Activated T-helper 2 cell treated with anti-CD3 and anti-CD28 coated beads, Interferon-gamma antibody, Interleukin-2, Interleukin-4, amounts not matched to agents 10 μg/mL and 5 μg/mL and 100 μg/mL, durations not matched to agents 14 hours and 24 hours and 36 hours (primary cell): ENCODE data around the gene SEC61B. TPM values are rescaled to one million over a fixed set of nuclear protein-coding genes. Genes with fewer than 3 reads are reported as not detected.
A peak's percentile ranks its signal among the peaks of the same experiment; 100 is the strongest.
"Not testable (repeated sequence)": the region's sequence is repeated elsewhere in the genome, so short reads cannot be mapped to it uniquely, and the experiment has no call there.

Experiments used
- DNase-seq: peaks from one replicate; pipeline ENCODE4 v3.0.0; 2021; ENCODE audit warnings: low spot score
- H3K27ac Mint-ChIP-seq: one replicate; pipeline ENCODE4 v1.8.0; 2021; ENCODE audit warnings: mixed read lengths
- H3K27me3 Mint-ChIP-seq: one replicate; pipeline ENCODE4 v1.8.0; 2021; ENCODE audit warnings: low read depth, mixed read lengths
- H3K36me3 Mint-ChIP-seq: one replicate; pipeline ENCODE4 v1.8.0; 2021; ENCODE audit warnings: low read depth, mixed read lengths
- H3K4me1 Mint-ChIP-seq: one replicate; pipeline ENCODE4 v1.8.0; 2021; ENCODE audit warnings: low read depth, mixed read lengths
- H3K4me3 Mint-ChIP-seq: one replicate; pipeline ENCODE4 v1.8.0; 2021; ENCODE audit warnings: low read depth, mild to moderate bottlenecking, moderate library complexity, mixed read lengths
- H3K9me3 Mint-ChIP-seq: one replicate; pipeline ENCODE4 v1.8.0; 2021; ENCODE audit warnings: mixed read lengths
- intact Hi-C: fragments of 100-400 bp; cut with micrococcal nuclease; formaldehyde crosslinking; loops from one replicate; pipeline ENCODE4 v1.15.1; 2023
- total RNA-seq: library from RNA; stranded (reverse); gene quantifications from 2 replicates; pipeline ENCODE4 v1.2.3, GENCODE V29; 2022

The SEC61B gene
- total RNA-seq, 1 donor from 2014 or later, result 223 TPM

DNA sequence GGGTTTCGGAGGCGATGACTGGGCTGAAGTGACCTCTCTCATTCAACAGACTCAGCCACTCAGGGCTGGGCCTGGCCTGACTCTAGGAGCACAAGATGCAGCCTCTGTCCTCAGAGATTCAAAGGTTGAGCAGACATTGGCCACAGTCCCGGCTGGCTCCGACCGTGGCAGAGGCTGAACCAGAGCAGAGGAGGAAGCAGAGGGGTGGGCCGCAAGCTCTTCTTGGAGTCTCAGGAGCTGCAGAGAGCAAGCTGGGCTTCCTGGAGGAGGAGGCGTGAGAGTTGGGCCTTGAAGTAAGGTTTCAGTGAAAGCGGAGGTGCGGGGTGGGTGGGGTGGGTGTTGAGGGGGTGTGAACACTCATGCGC is 38.0 kb upstream of the SEC61B start:
- DNase-seq, result no peak
- no peak overlapping the region for H3K4me3 Mint-ChIP-seq
- H3K27me3 Mint-ChIP-seq, result peaks cover 7% of the 10 kb centered on the region
- intact Hi-C loops, result loop anchor here (1.0 to 10.0 kb wide), 6 partner anchors 38 to 1141 kb away; partner anchors contain the start of gene SEC61B
- peaks cover 2% of the 10 kb centered on the region for H3K36me3 Mint-ChIP-seq
- peaks cover 57% of the 10 kb centered on the region for H3K4me1 Mint-ChIP-seq
- H3K27ac Mint-ChIP-seq, result peak overlapping the region; percentile 79
- H3K9me3 Mint-ChIP-seq, result no peaks in the 10 kb centered on the region

DNA sequence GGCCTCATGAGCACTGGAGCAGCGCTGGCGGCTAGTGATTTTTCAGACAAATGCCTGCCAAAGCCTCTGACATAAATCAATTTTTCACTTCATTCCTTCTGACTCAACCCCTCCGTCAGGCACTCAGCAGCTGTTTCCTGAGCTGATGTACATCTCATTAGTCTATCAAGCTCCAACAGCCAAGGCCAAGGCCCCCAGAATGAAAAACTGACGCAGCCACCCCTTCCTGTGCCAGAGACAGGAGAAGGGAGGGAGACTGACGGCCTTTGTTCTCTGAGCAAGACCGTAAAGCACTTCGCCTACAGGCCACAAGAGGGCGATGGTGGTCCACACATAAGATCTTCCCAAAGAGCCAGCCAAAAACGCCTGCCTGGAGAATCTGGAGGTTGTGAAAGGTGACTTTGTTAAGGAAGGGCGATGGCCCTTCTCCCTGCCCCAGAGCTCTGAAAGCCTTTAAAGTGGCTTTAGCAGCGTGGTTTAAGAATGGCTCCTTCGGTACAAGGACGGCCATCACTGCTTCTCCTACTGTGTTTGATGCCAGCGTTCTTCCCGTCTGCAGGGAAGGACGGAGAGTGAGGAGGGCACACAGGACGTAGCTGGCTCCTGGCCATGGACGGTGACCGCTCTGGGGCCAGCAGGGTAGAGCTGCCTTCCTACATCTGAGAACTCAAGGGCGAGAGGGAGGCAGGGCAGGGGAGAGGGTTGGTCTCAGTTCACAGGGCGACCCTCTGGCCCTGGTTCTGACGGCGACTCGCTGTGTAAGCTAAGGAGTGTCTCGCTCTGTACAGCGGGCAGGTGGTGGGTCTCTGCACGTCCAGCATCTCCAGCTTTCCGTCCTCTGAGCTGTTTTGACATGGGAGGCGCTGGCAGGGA is 37.4 kb upstream of the SEC61B start:
- H3K4me3 Mint-ChIP-seq, result no peak overlapping the region
- intact Hi-C loops, result loop anchor here (1.0 to 10.0 kb wide), 6 partner anchors 38 to 1140 kb away; partner anchors contain the start of gene SEC61B
- peak overlapping the region; percentile 79 for H3K27ac Mint-ChIP-seq
- peaks cover 50% of the 10 kb centered on the region for H3K4me1 Mint-ChIP-seq
- no peaks in the 10 kb centered on the region for H3K9me3 Mint-ChIP-seq
- DNase-seq, result peak; percentile 62
- H3K27me3 Mint-ChIP-seq, result peaks cover 10% of the 10 kb centered on the region
- peaks cover 2% of the 10 kb centered on the region for H3K36me3 Mint-ChIP-seq

DNA sequence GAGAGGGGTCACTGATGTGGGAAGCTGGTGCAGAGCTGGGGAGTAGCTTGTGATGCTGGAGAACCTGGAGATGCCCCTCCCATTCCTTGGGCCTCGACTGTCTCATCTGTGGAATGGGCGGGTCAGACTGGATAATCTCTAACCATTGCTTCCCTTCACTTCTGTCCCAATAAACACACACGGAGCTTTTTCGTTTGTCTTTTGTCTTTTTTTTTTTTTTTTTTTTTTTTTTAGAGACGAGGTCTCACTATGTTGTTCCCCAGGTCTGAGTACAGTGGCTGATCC is 36.8 kb upstream of the SEC61B start:
- Mint-ChIP-seq H3K4me1 (peaks cover 46% of the 10 kb centered on the region), H3K27me3 (peaks cover 10% of the 10 kb centered on the region), H3K9me3 (no peaks in the 10 kb centered on the region), H3K27ac (no peak overlapping the region), H3K4me3 (no peak overlapping the region), H3K36me3 (peaks cover 2% of the 10 kb centered on the region)
- intact Hi-C loops, result loop anchor here (2.0 to 10.0 kb wide), 4 partner anchors 250 to 1140 kb away; no protein-coding TSS in a partner anchor
- no peak for DNase-seq

DNA sequence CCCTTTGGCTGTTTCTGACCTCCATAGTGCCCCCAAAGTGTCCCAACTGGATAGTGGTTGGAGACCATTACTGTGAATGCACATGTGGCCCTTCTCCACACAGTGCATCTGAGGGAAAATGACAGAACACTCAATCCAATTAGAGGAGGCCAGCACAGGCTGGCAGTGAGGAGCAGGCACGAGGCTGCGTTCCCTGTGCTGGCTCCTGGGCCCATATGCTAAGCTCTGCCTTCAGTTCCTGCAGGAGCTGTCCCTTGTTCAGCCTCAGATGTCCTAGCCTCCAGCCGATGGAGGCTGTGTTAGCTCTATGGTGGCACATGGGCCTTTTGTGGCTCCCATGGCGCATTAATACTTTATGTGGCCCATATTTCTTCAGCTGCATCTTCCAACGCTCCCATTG is 36.1 kb upstream of the SEC61B start:
- H3K4me3 Mint-ChIP-seq, result no peak overlapping the region
- peaks cover 39% of the 10 kb centered on the region for H3K4me1 Mint-ChIP-seq
- H3K36me3 Mint-ChIP-seq, result no peaks in the 10 kb centered on the region
- H3K9me3 Mint-ChIP-seq, result no peaks in the 10 kb centered on the region
- no peak overlapping the region for H3K27ac Mint-ChIP-seq
- intact Hi-C loops, result loop anchor here (2.0 to 10.0 kb wide), 4 partner anchors 249 to 1139 kb away; no protein-coding TSS in a partner anchor
- peaks cover 13% of the 10 kb centered on the region for H3K27me3 Mint-ChIP-seq
- no peak for DNase-seq

DNA sequence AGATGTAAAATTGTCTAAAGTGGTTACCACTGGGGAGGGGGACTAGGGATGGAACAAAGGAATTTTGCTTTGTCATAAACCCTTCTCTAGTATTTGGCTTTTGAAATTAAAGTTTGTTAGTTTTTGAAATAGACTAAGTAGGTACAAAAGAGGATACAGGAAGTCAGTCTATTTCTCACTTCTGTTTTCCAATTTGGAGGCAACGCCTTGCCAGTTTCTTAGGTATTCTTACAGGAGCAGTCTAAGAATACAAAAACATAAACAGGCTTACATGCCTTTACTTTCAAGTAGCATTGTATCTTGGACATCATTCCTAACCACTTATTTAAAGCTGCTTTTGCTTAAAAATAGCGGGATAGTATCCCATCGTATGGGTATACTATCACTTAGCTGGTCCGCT is 34.8 kb upstream of the SEC61B start:
- Mint-ChIP-seq H3K4me1 (peaks cover 27% of the 10 kb centered on the region), H3K27ac (no peak overlapping the region), H3K9me3 (no peaks in the 10 kb centered on the region), H3K4me3 (no peak overlapping the region), H3K36me3 (no peaks in the 10 kb centered on the region), H3K27me3 (peaks cover 22% of the 10 kb centered on the region)
- intact Hi-C loops, result loop anchor here (10.0 kb wide), 3 partner anchors 247 to 1137 kb away; no protein-coding TSS in a partner anchor
- no peak for DNase-seq

DNA sequence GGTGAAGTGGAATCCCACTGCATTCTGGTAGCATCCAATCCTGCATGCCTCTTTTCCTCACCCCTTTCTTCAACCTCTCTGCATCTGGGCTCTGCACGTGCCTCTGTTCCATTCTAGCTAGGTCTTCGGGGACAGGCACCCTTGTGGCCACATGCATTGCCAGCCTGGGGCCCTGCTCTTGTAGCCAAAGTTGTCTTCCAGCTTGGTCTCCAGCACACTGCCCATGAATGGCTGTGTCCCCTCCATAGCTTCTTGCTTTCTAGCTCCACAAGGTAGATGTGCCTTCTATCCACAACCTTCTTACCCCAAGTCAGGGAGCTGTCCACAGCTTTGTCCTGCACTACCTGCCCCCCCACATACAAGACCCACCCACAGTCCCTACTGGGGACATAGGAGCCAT is 32.9 kb upstream of the SEC61B start:
- Mint-ChIP-seq H3K27me3 (peaks cover 32% of the 10 kb centered on the region), H3K4me1 (peaks cover 20% of the 10 kb centered on the region), H3K4me3 (no peak overlapping the region), H3K36me3 (no peaks in the 10 kb centered on the region), H3K27ac (no peak overlapping the region), H3K9me3 (no peaks in the 10 kb centered on the region)
- intact Hi-C loops, result loop anchor here (10.0 kb wide), 3 partner anchors 246 to 1136 kb away; no protein-coding TSS in a partner anchor
- no peak for DNase-seq

- DNase-seq, result no peak
- no peak overlapping the region for H3K27ac Mint-ChIP-seq
- H3K4me3 Mint-ChIP-seq, result no peak overlapping the region
- H3K36me3 Mint-ChIP-seq, result no peaks in the 10 kb centered on the region
- H3K4me1 Mint-ChIP-seq, result peaks cover 14% of the 10 kb centered on the region
- peaks cover 36% of the 10 kb centered on the region for H3K27me3 Mint-ChIP-seq
- intact Hi-C loops, result loop anchor here (10.0 kb wide), 3 partner anchors 245 to 1135 kb away; no protein-coding TSS in a partner anchor
- H3K9me3 Mint-ChIP-seq, result no peaks in the 10 kb centered on the region
Measured at GRCh38 chr9:99189887-99190596, 32.0 kb upstream of the SEC61B start.

GRCh38 chr9:99190597-99191283 is 31.3 kb upstream of the SEC61B start:
- no peak for DNase-seq
- H3K27me3 Mint-ChIP-seq, result peaks cover 36% of the 10 kb centered on the region
- H3K27ac Mint-ChIP-seq, result no peak overlapping the region
- intact Hi-C loops, result no loop called here
- no peaks in the 10 kb centered on the region for H3K36me3 Mint-ChIP-seq
- no peaks in the 10 kb centered on the region for H3K9me3 Mint-ChIP-seq
- H3K4me3 Mint-ChIP-seq, result no peak overlapping the region
- H3K4me1 Mint-ChIP-seq, result peaks cover 13% of the 10 kb centered on the region

- intact Hi-C loops, result no loop called here
- H3K4me1 Mint-ChIP-seq, result peaks cover 18% of the 10 kb centered on the region
- peaks cover 37% of the 10 kb centered on the region for H3K27me3 Mint-ChIP-seq
- H3K9me3 Mint-ChIP-seq, result no peaks in the 10 kb centered on the region
- no peaks in the 10 kb centered on the region for H3K36me3 Mint-ChIP-seq
- H3K4me3 Mint-ChIP-seq, result no peak overlapping the region
- no peak for DNase-seq
- no peak overlapping the region for H3K27ac Mint-ChIP-seq
Measured at GRCh38 chr9:99192786-99193465, 29.2 kb upstream of the SEC61B start.

DNA sequence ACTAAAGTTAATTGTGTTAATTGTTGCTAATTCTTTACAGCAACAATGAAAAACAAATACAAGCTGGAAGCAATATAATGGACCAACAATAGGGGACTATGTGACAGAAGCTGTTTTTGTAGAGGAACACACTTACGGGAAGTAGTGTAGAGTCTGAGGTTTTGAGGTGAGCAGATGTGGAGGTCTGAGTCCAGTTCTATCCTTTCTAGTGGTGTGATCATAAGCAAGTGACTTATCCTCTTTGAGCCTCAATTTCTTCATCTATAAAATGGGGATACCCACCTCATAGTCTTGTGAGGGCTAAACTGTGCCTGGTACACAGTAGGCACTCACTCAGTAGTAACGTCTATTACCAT is 28.6 kb upstream of the SEC61B start:
- Mint-ChIP-seq H3K4me3 (no peak overlapping the region), H3K4me1 (peaks cover 18% of the 10 kb centered on the region), H3K36me3 (no peaks in the 10 kb centered on the region), H3K9me3 (no peaks in the 10 kb centered on the region), H3K27ac (no peak overlapping the region), H3K27me3 (peaks cover 33% of the 10 kb centered on the region)
- DNase-seq, result no peak
- intact Hi-C loops, result no loop called here

GRCh38 chr9:99196484-99196883 is 25.6 kb upstream of the SEC61B start:
- peaks cover 18% of the 10 kb centered on the region for H3K4me1 Mint-ChIP-seq
- H3K27ac Mint-ChIP-seq, H3K4me3 Mint-ChIP-seq, intact Hi-C loops, H3K9me3 Mint-ChIP-seq, H3K36me3 Mint-ChIP-seq, DNase-seq: not testable (repeated sequence)
- H3K27me3 Mint-ChIP-seq, result peaks cover 31% of the 10 kb centered on the region

DNA sequence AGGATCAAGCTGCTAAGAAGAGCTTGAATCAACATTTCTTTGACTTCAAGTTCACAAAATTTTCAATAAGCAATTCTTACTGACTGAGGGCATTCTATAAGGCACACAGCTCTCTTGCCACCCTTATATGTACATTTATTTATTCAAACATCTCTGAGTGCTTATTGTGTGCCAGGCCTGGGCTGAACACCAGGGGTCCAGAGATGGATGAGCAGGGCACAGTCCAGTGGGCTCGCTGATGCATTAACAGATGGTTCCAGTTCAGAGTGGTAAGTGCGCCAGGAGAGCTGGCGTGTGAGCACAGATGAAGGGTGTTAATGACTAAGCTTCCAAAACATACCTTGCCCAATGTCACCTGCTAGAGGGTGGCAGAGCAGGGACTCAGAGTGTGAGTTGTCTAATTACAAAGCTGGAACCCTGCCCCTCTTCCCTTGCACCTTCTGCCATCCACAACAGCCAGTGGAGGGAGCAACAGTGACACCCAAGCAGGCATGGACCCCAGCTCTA is 24.9 kb upstream of the SEC61B start:
- Mint-ChIP-seq H3K4me1 (peaks cover 18% of the 10 kb centered on the region), H3K36me3 (no peaks in the 10 kb centered on the region), H3K27ac (no peak overlapping the region), H3K27me3 (peaks cover 33% of the 10 kb centered on the region), H3K4me3 (no peak overlapping the region), H3K9me3 (no peaks in the 10 kb centered on the region)
- intact Hi-C loops, result no loop called here
- no peak for DNase-seq
